Occipital lobe (tissue), 2 donors: Measurements from ENCODE around the gene GPR179. TPM values are rescaled to one million over a fixed set of nuclear protein-coding genes. Genes with fewer than 3 reads are reported as not detected.

ENCODE experiments used
- DNase-seq: peaks from one replicate; lab custom pipeline; 2025; lab: John Stamatoyannopoulos, UW
- total RNA-seq: library from RNA; depleted of rRNA; stranded (reverse); fragments of >200 nt; gene quantifications from one replicate; pipeline ENCODE4 v1.2.3, GENCODE V29; 2014

GPR179 gene, protein sequence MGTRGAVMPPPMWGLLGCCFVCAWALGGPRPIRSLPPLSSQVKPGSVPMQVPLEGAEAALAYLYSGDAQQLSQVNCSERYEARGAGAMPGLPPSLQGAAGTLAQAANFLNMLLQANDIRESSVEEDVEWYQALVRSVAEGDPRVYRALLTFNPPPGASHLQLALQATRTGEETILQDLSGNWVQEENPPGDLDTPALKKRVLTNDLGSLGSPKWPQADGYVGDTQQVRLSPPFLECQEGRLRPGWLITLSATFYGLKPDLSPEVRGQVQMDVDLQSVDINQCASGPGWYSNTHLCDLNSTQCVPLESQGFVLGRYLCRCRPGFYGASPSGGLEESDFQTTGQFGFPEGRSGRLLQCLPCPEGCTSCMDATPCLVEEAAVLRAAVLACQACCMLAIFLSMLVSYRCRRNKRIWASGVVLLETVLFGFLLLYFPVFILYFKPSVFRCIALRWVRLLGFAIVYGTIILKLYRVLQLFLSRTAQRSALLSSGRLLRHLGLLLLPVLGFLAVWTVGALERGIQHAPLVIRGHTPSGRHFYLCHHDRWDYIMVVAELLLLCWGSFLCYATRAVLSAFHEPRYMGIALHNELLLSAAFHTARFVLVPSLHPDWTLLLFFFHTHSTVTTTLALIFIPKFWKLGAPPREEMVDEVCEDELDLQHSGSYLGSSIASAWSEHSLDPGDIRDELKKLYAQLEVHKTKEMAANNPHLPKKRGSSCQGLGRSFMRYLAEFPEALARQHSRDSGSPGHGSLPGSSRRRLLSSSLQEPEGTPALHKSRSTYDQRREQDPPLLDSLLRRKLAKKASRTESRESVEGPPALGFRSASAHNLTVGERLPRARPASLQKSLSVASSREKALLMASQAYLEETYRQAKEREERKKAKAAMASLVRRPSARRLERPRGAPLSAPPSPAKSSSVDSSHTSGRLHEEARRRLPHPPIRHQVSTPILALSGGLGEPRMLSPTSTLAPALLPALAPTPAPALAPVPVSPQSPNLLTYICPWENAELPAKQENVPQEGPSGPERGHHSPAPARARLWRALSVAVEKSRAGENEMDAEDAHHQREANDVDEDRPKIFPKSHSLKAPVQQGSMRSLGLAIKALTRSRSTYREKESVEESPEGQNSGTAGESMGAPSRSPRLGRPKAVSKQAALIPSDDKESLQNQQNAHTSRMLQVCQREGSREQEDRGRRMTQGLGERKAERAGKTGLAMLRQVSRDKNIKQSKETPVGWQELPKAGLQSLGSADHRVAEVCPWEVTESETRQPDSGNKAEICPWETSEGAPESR (N-terminal part only)
- 0.31 TPM for total RNA-seq

DNA sequence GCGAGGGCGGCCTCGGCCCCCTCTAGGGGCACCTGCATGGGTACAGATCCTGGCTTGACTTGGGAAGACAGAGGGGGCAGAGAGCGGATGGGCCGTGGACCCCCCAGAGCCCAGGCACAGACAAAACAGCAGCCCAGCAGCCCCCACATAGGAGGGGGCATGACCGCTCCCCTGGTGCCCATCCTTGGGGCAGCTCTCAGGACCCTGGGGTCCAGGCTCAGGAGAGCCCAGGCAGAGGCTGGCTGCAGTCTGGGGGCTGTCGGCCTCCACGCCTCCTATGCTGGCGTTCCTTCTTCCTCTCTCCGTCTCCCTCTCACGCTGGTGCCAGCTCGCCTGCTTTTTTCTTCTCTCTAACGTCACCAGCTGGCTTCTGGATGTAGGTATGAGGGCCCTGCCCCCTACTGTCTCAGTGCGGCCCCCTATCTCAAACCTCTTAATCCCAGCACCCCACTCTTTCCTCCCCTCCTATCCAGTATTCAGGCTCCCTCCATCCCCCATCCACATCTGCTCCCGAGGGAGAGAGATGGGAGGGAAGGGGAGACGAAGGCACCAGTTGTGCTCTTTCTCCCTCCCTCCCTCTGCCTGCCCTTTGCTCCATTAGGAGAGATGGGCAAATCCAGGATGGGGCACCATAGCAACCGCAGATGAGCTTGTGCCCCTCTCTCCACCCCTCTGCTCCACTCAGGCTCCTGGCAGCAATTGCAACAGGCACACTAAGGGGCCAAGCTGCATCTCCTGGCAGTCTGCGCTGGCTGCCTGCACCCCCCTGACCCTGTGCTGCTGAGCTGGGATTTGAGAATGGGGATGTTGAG, at the start of gene GPR179:
Gene GPR179 (minus strand): TSS at position 349 of the 812 bp plus-strand sequence. CDS start 167 bp downstream, at position 182.
- no peak for DNase-seq

DNA sequence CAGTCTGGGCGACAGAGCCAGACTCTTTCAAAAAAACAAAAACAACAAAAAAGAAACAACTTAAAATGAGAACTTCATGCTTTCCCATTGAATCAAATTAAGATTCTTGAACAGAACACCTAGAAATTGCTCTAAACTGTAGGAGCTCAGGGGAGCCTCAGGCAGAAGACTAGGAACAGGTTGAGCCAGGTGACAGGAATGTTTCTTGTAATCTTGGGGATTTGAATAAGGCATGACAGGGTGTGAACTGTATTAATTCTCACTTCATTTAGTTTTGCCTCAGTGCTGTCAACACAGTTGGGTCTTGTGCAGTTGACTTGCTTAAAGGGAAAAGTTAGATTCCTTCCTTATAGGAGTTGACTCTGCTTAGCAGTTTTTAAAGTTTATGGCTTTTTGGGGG, 35.7 kb upstream of the GPR179 start:
- no peak for DNase-seq

DNA sequence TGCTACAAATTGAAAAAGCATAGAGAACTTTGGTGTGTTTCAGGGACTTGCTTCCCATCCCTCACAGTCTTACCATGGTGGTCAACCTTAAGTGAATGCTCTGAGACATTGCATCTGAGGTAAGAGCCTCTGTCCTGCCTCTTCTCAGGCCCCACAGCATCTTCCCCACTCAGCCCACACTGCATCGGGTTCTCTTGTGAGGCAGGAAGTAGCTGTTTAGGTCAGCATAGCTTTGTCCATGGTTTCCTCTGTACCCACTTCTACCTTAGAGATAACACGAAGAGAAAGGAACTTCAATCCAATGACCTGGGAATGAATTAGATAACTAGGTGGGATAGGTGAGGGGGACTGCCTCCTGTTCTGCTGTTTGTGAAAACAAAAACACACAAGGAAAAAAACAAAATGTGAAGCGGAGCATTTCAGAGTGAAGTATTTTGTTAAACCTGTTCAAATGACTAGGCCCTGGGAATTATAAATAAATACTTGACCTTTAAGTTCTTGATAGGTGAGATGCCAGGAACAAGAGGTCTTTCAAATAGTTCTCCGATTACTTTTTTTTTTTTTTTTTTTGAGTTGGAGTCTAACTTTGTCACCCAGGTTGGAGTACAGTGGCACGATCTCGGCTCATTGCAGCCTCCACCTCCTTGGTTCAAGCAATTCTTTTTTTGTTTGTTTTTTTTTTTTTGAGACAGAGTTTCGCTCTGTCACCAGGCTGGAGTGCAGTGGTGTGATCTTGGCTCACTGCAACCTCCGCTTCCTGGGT, 25.5 kb upstream of the GPR179 start:
- no peak for DNase-seq

DNA sequence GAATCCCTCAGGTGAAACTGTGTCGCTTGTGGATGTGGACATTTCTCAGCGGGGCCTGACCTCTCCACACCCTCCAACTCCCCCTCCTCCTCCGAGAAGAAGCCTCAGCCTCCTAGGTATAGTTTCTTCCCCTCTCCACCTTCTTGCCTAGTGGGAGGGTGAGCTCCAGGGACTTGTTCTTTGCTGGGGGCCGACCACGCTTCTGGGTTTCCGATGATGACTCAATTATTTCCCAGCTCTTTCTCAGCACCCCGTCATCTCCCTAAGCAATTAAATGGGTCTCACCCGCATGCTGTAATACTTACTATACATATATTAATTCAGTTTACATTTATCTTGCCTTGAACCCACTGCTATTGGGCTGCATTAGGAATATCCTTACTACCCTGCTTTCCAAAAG, 21.0 kb upstream of the GPR179 start:
- DNase-seq: no peak

DNA sequence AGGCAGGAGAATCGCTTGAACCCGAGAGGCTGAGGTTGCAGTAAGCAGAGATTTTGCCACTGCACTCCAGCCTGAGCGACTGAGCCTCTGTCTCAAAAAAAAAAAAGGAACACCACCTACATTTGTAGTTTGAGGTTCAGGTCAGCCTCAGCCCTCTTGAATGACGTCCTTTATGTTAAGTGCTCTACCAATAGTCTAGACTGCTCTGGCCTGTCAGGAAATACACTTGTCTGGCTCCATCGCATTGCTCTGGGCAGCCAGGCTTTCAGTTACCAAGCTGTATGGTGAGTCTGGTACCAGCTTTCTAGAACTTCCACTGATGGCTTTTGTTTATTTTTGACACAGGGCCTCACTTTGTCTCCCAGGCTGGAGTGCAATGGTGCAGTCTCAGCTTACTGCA, 19.3 kb upstream of the GPR179 start:
- no peak for DNase-seq

DNA sequence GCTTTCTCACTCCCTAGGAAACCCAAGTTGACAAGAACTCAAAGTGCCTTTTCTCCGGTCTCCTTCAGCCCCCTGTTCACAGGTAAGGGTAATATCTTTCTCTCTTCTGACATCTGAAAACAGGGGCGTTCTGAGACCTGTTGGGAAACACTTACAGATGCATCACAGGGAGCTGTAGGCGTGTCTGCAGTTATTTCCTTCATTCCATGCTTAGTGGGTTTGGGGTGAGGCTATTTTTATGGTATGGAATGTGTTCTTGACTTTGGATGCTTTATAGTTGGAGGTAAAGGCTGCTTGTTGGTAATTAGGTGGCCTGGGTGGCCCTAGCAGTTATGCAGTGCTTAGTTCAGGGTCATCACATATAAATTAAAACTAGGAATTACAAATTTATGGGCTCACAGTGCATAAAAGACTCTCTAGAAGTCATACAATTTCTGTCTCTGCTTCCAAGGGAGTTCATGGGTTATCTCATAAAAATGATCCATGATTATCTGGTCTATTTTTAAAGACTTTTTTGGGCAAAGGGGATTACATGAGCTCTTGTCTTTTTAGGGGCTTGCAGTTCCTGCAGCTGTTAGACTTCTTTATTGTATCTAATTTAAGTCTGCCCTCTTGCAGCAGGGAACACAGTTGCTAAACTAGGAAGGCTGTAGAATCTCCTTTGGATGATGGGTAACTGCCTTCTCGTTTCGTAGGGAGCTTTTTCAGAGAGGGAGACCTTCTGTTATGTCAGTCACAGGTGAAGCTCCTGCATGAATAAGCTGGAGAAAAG, 18.1 kb upstream of the GPR179 start:
- no peak for DNase-seq

DNA sequence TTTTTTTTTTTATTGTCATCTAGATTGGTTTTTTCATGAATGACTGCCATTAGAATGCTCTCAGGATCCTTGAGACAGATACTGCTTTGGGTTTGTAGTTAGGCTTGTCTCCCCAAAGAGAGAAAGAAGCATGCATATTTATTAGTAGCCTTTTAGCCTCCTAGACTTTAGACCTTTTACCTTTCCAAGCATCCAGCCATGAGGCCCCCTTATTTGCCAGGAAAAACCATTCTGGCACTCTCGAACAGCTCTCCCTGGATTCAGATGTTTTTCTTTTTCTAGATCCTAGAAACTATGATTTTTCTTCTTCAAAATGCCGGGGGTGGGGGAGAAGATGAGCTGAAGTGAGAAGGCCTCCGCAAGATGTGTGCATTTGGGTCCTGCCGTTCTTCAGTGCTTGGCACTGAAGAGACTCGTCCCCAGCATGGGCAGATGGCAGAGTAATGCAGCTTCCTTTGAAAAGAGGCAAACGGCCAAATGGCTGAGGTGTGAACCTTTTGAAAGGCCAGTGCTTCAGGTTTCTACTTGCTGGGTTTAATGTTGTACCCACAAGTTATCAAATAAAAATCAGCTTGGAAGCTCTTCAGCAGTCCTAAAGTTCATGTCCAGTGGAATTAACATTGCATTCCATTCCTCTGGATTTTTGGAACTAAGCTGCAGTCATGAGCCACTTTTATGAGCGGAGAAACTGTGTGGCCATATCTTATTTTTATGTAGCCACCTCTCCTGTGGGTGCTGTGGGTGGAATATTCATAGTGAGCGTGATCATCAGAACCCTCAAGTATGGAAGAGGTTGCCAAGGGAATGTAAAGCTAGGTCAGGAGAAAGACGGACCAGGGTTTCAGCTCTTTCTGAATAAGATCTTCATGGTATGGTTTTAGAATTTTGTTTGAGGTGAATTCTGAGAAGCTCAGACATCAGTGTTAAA, 15.1 kb upstream of the GPR179 start:
- no peak for DNase-seq

DNA sequence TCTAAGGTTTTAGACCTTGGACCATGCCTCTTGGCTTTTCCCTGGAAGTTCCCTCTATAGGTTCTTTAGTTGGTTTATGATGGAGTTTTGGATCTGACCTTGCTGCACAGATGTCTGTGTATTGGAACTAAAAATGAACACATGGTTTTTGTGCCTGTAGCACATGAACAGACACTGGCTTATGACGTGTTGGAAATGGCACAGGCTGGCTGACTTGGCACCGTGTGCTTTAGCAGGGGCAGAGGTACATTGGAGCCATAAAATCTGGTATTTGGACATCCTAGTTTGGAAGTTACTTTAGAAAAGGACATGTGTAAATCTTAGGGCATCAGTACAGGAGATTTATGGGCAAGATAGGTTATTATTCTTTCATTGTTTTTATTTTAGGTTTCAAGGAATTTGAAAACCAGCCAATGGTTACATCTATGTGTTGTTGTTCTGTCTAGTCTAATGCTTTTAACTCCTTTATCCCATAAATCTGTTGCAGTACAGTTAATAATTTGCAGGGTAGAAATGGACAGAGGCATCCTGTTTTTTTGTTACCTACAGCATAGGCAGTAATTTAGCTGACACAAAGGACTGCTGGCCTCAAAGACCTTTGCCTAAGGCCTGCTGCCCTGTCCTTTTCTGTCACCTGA, 13.8 kb upstream of the GPR179 start:
- DNase-seq: no peak

DNA sequence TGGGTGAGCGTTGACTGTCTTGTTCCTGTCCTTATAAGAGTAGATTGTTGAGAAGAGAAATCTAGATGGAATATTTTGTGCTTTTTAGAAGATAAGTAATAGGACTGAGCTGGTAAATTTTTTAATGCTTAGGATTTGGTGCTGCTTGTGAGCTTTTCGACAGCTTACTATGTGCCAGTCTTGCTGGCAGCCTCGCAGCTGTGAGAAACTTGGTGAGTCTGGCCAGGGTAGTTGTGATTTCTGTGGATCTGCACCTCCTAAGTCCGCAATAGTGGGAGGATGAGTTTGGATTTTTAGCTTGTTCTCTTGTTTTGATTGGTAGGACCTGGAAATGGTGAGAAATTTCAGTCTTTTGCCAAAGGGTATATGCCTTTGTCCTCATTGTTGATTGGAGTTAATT, 11.5 kb upstream of the GPR179 start:
- no peak for DNase-seq

DNA sequence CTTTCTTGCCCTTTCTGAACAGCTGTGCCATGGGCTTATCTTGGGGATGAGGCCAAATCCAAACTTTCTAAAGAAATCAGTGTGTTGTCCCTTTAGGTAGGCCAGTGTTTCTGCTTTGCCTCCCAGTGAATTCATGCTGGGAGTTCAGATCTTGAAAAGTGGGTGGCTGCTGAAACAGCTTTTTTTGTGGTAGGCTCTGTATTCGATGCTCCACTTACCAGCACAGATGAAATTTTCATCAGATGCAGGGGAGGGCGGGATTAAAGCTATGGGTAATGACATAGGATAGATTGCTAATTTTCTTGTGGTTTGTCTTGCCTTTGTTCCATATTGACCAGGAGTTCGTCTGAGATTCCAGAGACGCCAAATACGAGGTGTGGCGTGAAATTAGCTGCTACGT, 10.7 kb upstream of the GPR179 start:
- no peak for DNase-seq

DNA sequence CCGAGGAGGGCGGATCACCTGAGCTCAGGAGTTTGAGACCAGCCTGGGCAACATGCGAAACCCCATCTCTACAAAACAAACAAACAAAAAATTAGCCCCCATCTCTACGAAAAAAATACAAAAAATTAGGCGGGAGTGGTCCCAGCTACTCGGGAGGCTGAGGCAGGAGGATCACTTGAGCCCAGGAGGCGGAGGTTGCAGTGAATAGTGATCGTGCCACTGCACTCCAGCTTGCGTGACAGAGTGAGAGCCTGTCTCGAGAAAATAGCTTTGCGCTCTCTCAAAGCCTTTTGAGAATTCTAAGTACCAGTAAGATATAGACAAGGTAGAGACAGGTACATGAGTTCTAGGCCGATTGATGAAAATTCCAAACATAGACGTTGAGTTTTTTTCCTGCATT, 9.9 kb upstream of the GPR179 start:
- DNase-seq: no peak

DNA sequence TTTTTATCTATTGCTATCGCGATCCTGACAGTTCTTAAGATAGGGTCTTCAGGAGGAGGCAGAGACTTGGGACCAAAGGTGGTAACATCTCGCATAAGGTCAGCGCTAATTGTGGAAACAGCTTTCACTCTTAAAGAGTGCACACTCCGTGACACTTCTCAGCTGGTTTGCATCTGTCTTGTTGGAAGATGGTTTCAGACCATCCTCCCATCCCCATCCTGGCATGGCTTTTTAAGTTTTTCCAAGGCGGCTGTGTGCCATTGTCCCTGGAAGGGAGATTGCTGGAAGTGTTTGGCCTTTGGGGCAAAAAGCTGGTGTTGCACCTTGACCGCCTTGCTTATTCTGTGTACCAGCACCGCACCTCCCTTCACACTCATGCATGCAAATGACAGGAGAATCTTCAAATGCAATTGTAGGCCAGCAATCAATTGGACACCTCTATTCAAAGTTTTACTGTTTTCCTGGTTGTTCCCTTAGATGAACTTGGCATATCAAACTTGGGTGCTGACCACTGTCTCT, 9.4 kb upstream of the GPR179 start:
- DNase-seq: no peak

DNA sequence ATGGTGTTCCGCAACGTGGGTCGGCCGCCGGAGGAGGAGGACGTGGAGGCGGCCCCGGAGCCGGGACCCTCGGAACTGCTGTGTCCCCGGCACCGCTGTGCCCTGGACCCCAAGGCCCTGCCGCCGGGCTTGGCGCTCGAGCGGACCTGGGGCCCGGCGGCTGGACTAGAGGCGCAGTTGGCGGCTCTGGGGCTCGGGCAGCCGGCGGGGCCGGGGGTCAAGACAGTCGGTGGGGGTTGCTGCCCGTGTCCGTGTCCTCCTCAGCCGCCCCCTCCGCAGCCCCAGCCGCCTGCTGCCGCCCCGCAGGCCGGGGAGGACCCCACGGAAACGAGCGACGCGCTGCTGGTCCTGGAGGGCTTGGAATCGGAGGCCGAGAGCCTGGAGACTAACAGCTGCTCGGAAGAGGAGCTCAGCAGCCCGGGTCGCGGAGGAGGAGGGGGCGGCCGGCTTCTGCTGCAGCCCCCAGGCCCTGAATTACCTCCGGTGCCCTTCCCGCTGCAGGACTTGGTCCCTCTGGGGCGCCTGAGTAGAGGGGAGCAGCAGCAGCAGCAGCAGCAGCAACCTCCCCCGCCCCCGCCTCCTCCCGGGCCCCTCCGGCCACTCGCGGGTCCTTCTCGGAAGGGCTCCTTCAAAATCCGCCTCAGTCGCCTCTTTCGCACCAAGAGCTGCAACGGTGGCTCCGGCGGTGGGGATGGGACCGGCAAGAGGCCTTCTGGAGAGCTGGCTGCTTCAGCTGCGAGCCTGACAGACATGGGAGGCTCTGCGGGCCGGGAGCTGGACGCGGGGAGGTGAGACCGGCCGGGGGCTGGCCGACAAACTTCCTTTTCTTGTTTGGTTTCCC, 8.7 kb upstream of the GPR179 start:
- no peak for DNase-seq

DNA sequence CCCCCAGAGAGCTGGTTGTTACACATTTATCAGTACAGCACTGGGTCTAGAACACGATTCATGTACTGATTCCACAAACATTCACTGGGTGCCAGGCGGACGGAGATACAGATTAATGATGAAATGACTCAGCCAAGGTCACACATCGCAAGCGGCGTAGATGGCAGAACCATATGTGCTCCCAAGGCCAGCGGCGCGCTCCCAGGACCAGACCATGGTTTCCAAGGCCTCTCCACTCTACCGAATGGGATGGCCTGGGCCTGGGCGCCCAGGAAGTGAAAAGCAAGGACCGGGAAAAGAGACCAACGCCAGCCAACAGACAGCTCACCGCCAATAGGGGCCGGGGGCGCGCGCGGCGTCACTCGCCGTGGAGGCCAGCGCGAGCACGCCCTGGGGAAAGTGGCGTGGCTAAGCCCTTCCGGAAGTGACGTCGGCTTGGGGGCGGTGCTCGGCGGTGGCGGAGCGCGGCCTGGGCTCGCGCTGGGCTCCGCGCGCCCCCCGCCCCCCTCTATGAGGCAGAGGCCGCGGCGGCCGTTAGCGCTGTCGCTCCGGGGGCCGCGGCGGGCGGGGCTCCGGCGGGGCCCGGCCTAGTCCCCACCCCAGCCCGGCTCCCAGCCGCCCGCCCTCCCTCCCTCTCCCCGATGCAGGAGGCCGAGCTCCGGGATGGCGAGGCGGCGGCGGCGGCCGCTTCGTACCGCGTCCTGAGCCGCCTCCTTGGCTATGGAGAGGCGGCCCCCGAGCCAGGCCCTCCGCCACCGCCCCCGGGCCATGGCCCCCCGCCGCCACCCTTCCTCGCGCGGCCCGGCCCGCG, 7.9 kb upstream of the GPR179 start, which contains the start of gene SOCS7:
Gene SOCS7 (plus strand): TSS at position 433 of the 811 bp plus-strand sequence. CDS start 209 bp downstream, at position 642.
- peak; percentile 88 for DNase-seq

DNA sequence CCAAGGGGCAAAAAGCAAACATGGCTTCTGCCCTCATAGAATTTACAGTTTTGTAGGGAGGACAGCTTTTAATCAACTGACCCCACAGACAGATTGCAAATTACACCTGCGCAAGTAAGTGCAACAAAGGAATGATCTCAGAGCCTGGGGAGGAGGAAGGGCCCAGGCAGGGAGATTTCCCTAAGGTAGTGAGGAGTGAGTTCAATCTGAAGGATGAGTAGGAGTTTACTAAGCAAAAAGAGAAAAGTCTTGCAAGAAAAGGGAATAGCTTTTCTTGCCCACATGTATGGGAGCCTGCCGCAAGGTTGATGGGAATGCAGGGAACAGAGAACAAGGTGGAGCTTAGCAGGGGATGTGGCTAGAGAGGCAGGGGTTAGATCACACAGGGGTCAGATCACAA, 6.3 kb upstream of the GPR179 start:
- no peak for DNase-seq
